ENCODE data around the gene DUOXA1.

GRCh38 chr15:45146405-45146804 is 16.7 kb upstream of the DUOXA1 start:
- TF ChIP-seq CTCF (IDR thresholded peaks at IDR 0.05) (no peak), POLR2A (IDR thresholded peaks at IDR 0.05) (no peak)

All from breast epithelium (tissue), 3 donors.